Osteoblast (primary cell): Measurements from ENCODE around the gene PLCH2. TPM values are rescaled to one million over a fixed set of nuclear protein-coding genes. Genes with fewer than 3 reads are reported as not detected.

Source experiments
- DNase-seq: peaks from one replicate; pipeline ENCODE4 v3.0.0; 2011; ENCODE audit warnings: low spot score, mixed read lengths; ENCODE audit not compliant: insufficient read length; ENCODE audit errors: missing footprints
- H2AFZ ChIP-seq: 2 replicates; pipeline ENCODE4 v1.6.0; 2011; ENCODE audit warnings: mild to moderate bottlenecking, low read length
- H3K27ac ChIP-seq: 2 replicates; pipeline ENCODE4 v1.5.1; 2011; ENCODE audit warnings: mild to moderate bottlenecking, low read depth, low read length, moderate library complexity
- H3K27me3 ChIP-seq: 2 replicates; pipeline ENCODE4 v1.6.0; 2012; ENCODE audit warnings: mild to moderate bottlenecking, control low read depth, inconsistent platforms, low read length, moderate library complexity; ENCODE audit not compliant: insufficient read depth
- H3K36me3 ChIP-seq: 2 replicates; pipeline ENCODE4 v1.5.1; 2011; ENCODE audit warnings: mild to moderate bottlenecking, low read length, control low read depth, moderate library complexity; ENCODE audit not compliant: insufficient read depth
- H3K4me1 ChIP-seq: 2 replicates; pipeline ENCODE4 v1.5.1; 2011; ENCODE audit warnings: mild to moderate bottlenecking, low read length, control low read depth, moderate library complexity; ENCODE audit not compliant: insufficient read depth
- H3K4me2 ChIP-seq: 2 replicates; pipeline ENCODE4 v1.6.0; 2011; ENCODE audit warnings: mild to moderate bottlenecking, low read length; ENCODE audit not compliant: insufficient read depth
- H3K4me3 ChIP-seq: fragments of 200-600 bp; sonication (generic); 3 replicates; pipeline ENCODE4 v1.5.1; 2012; ENCODE audit warnings: mild to moderate bottlenecking, low read length, inconsistent platforms; ENCODE audit not compliant: insufficient read depth
- H3K79me2 ChIP-seq: 2 replicates; pipeline ENCODE4 v1.6.0; 2012; ENCODE audit warnings: mild to moderate bottlenecking, low read length, control low read depth, inconsistent platforms; ENCODE audit not compliant: insufficient read depth
- H3K9me3 ChIP-seq: 2 replicates; pipeline ENCODE4 v1.5.1; 2011; ENCODE audit warnings: low read depth, low read length, control low read depth
- H4K20me1 ChIP-seq: 2 replicates; pipeline ENCODE4 v1.6.0; 2012; ENCODE audit warnings: mild to moderate bottlenecking, low read length, control low read depth; ENCODE audit not compliant: insufficient read depth
- CTCF ChIP-seq: IDR thresholded peaks from 2 replicates; pipeline ENCODE4 v1.5.1; 2011; ENCODE audit warnings: mild to moderate bottlenecking, low read depth, low read length, moderate library complexity; ENCODE audit errors: extremely low read depth
- total RNA-seq: library from RNA; depleted of rRNA; stranded (reverse); fragments of >200 nt; gene quantifications from 2 replicates; pipeline ENCODE4 v1.2.3, GENCODE V29; 2012

The PLCH2 gene
- total RNA-seq, 1 donor = under 0.01 TPM

- Histone ChIP-seq H3K4me1 (peaks cover 7% of the 10 kb centered on the region), H3K9me3 (no peaks in the 10 kb centered on the region), H3K27me3 (peaks cover 31% of the 10 kb centered on the region), H3K4me2 (no peak overlapping the region), H3K79me2 (no peaks in the 10 kb centered on the region), H3K4me3 (no peak overlapping the region), H3K27ac (no peak overlapping the region), H4K20me1 (no peaks in the 10 kb centered on the region), H2AFZ (no peak overlapping the region), H3K36me3 (no peaks in the 10 kb centered on the region)
- no peak for TF ChIP-seq CTCF
- no peak for DNase-seq
Observed at GRCh38 chr1:2445162-2445822, 30.8 kb upstream of the PLCH2 start.

GRCh38 chr1:2445823-2446215 lies 30.3 kb upstream of the PLCH2 start:
- Histone ChIP-seq H3K4me3 (no peak overlapping the region), H3K27ac (no peak overlapping the region), H3K79me2 (no peaks in the 10 kb centered on the region), H2AFZ (no peak overlapping the region), H4K20me1 (no peaks in the 10 kb centered on the region), H3K36me3 (no peaks in the 10 kb centered on the region), H3K27me3 (peaks cover 31% of the 10 kb centered on the region), H3K4me2 (no peak overlapping the region), H3K4me1 (peaks cover 7% of the 10 kb centered on the region), H3K9me3 (no peaks in the 10 kb centered on the region)
- no peak for DNase-seq
- no peak for TF ChIP-seq CTCF

- Histone ChIP-seq H4K20me1 (no peaks in the 10 kb centered on the region), H3K4me3 (no peak overlapping the region), H3K79me2 (no peaks in the 10 kb centered on the region), H3K4me2 (no peak overlapping the region), H3K27ac (no peak overlapping the region), H3K36me3 (no peaks in the 10 kb centered on the region), H3K4me1 (peaks cover 10% of the 10 kb centered on the region), H2AFZ (no peak overlapping the region), H3K9me3 (no peaks in the 10 kb centered on the region), H3K27me3 (peaks cover 31% of the 10 kb centered on the region)
- DNase-seq = no peak
- TF ChIP-seq CTCF = no peak
Observed at GRCh38 chr1:2446394-2446793, 29.7 kb upstream of the PLCH2 start.

- peaks cover 12% of the 10 kb centered on the region for H3K4me1 ChIP-seq
- no peaks in the 10 kb centered on the region for H4K20me1 ChIP-seq
- no peak overlapping the region for H3K4me3 ChIP-seq
- no peak for TF ChIP-seq CTCF
- no peaks in the 10 kb centered on the region for H3K9me3 ChIP-seq
- no peak overlapping the region for H3K4me2 ChIP-seq
- H3K27me3 ChIP-seq = peaks cover 26% of the 10 kb centered on the region
- no peak overlapping the region for H2AFZ ChIP-seq
- no peak for DNase-seq
- H3K27ac ChIP-seq = no peak overlapping the region
- no peaks in the 10 kb centered on the region for H3K36me3 ChIP-seq
- no peaks in the 10 kb centered on the region for H3K79me2 ChIP-seq
Observed at GRCh38 chr1:2446861-2447260, 29.2 kb upstream of the PLCH2 start.
